Adrenal gland (tissue), 5 donors: ENCODE results near the gene FGF8.
"Not testable (repeated sequence)": the region's sequence is repeated elsewhere in the genome, so short reads cannot be mapped to it uniquely, and the experiment has no call there.

Source experiments
- CTCF ChIP-seq, 6 experiments: fragments of 450-650 bp in 4 of 6; fragments of 200-600 bp in 2 of 6; sonication (generic) in 1 of 6; IDR thresholded peaks; 1 replicate in 5 of 6; 2 replicates in 1 of 6; pipeline versions ENCODE4 v1.5.1 to v1.8.0; 2016 to 2021; ENCODE audit warnings: antibody characterized with exemption in 6 of 6, mild to moderate bottlenecking in 2 of 6, moderate library complexity in 1 of 6
- POLR2A ChIP-seq, 2 donors: fragments of 450-650 bp; IDR thresholded peaks; one replicate each; pipeline ENCODE4 v1.6.1; 2017; ENCODE audit warnings: antibody characterized with exemption in 2 of 2, mild to moderate bottlenecking in 2 of 2, moderate library complexity in 1 of 2
- donor health status: DM: no; HTN: no; CAD: no.

GRCh38 chr10:101789231-101789630 is 13.3 kb upstream of the FGF8 start:
- TF ChIP-seq CTCF, POLR2A (IDR thresholded peaks at IDR 0.05): not testable (repeated sequence)
